Activated CD4-positive, alpha-beta T cell treated with anti-CD3 and anti-CD28 coated beads, Interleukin-2, amount 50 U/mL, for 1 hour (primary cell): ENCODE results near the gene SLC9A9.

Experiments used
- DNase-seq: peaks from one replicate; pipeline ENCODE4 v3.0.0-alpha.2; 2020

Gene SLC9A9

DNA sequence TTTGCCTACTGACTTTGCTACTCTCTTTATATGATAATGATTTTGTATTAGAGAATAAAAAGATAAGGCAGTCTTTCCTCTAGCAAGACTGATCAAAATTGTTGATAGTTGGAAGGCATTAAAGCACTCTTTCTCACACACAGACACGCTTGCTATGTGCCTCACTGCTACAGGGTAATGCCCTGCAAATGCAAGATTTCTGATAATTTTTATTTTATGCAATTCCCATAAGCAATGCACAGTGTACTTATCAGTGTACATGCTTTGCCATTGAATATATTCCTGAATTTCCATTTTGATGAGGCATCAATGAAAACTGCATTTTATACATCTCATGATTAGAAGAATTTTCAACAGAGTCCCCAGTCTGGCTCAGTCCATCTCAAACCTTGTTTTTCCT lies 465.5 kb downstream of the SLC9A9 start:
- no peak for DNase-seq

DNA sequence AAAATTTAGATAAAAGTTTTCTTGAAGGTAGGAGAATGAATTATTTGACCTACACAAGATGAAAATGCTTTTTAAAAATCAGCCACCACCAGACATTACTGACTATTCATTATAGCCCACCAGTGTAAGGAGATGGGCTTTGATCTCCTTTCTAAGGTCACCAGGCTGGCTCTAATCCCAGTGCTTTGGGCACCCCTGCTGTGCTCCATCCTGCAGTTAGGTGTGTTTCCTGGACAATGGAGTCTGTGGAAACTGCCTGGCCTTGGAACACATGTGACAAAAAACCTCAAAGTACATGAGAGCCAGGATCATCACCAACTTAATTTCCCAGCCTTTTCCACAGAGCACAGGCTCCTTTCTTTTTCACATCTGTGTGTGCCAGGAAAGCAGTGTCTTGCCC lies 467.8 kb downstream of the SLC9A9 start:
- no peak for DNase-seq

DNA sequence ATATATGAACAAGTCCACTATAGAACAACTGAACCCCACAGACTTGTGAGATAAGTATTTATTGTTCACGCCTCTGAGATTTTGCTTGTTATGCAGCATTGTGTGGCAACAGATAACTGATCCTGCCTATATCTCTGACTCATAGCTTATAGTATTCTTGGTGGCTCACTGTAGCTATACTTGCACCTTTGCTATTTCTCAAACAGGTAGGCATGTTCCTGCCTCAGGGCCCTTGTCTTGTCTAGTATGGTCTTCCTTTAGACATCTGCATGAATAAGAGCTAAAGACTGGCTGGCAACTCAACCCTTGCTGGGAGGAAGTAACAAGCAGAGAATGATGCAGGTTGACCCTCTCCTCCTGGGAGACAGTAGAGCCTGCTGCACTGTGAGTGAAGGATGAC lies 472.6 kb downstream of the SLC9A9 start:
- no peak for DNase-seq

DNA sequence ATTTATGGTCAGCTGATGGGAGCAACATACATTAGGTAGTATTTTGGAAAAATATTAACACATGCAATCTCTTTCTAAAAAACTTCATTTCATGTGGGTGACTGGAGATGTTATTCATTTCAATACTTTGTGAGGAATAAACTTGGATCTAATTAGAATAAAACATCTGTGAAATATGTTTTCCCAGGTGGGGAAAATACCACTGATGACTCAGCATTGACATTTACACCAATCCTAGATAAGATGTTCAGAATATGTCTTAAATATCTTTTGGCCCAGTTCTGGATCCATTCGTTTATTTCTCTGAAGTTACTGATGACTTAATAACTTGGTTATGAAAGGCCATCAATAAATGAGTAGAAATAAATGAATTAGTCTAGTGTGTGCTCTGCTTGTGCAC lies 481.1 kb downstream of the SLC9A9 start:
- DNase-seq: no peak

DNA sequence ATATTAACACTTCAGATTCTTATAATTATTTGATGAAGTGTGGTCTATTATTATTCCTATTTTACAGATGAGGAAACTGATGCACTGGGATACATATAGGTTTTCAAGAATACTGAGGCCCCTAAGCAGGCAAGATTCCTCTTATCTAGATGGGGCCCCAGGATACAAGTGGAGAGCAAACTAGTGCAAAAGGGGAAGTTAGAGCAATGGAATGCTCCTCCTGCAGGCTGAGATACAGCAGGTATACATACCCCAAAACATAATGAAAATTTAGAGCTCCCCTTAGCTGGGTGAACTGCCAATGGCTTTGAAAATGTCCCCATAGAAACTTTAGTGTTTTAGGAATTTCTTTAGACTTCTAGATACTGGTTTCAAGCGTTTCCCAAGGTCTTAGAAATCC lies 481.6 kb downstream of the SLC9A9 start:
- DNase-seq: no peak

DNA sequence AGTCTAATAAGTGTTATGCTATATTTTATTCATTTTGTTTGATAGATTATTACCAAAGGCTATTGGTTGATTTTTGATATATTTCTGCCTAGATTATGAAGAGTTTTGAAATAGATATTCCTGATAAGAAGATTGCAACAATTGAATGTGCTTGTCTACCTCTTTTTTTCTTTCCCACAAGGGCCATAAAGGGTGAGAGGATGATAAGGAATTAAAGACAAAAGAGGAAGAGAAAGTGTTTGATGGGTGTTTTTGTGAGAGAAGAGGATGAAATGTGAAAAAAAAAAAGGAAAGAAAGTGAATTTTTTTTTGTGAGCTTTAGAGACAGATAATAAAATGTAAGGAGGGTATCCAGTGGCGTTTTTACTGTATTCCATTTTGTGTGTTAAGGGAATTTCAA lies 484.3 kb downstream of the SLC9A9 start:
- DNase-seq: no peak

DNA sequence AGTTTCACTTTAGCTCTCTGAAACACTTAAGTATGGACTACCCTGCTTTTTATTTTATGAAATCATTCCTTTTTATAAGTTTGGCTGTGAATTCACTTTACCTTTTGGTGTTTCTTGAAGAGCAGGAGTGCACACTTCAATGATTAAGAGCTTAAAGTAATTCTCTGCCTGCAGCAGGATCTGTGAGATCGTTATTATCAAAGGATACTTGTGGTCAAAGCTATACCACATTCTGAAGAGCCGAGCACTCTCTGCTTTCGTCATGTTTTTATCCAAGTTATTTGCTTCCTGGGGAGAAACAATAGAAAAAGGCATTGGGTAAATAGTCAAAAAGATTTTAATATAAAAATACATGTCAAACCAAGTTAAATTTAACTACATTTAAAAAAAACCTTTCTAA lies 485.0 kb downstream of the SLC9A9 start:
- DNase-seq: no peak

DNA sequence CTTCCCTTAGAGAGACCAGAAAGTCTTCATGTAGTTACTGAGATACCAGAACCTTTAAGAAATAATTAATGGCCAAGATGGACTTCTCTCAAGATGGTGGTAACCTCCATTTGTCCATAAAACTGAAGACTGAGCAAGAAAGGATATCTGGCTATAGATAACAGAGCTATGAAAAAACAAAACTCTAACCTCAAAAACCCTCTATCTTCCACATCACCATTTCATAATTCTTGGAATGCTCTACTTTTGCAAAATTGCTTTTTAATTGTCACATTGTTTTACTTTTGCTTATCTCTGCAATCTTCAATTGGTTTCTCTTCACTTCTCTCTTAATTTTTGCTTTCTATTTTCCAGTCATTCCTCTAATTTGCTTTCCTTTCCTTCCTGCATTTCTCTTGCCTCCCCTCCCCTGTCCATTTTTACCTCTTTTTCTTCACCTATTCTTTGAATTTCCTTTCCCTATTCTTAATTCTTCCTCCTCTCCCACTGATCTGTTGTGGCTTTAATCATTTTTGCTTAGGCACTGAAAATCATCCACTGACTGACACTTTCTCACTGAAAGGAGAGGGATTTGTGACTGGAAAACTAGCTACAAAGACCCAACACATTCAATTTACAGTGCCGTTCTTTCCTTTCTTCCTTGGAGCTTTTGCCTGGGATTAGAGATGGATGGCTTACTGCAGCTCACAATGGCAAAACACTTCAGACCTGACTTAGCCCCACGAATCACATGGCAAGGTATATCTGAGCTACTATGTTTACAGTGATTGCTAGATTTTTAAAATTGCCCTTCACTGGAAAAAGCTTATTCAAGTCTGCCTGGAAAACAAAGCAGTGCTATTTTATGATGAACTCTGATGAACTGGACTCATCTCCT lies 485.9 kb downstream of the SLC9A9 start:
- DNase-seq: no peak

DNA sequence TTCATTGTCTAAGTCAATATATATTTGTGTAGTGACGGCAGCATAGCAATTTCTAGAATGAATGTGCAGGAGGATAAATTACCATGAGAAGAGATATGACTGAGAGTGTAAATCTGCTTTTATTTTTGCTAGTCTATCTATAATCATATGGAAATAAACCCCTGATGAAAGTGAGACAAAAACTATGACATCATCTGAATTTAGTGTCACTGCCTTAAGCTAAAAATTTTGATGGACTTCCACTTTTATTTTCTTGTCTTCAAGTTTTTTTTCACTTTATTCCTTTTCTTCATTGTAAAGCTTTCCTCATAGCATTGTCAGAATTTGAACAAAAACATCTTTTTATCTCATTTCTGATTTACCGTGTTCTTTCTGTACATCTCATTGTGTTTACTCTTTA lies 486.7 kb downstream of the SLC9A9 start:
- DNase-seq: no peak

DNA sequence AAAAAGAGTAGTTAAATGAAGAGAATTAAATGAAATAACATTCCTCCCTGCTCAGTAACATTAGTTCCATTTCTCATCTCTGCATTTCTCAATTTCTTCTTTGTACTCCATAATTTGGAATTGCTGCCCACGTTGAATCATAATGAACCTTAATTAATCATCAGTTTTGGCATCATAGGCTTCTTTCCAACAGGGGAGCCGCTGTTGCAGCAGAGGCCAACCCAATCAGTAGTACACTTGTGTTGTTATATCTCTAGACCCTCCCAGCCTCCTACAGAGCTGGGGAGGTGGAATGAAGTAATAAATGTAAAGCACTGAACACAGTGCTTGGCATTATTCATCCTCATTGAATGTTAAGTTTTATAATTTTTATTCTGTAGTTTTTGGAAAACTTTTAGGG lies 488.0 kb downstream of the SLC9A9 start:
- no peak for DNase-seq

DNA sequence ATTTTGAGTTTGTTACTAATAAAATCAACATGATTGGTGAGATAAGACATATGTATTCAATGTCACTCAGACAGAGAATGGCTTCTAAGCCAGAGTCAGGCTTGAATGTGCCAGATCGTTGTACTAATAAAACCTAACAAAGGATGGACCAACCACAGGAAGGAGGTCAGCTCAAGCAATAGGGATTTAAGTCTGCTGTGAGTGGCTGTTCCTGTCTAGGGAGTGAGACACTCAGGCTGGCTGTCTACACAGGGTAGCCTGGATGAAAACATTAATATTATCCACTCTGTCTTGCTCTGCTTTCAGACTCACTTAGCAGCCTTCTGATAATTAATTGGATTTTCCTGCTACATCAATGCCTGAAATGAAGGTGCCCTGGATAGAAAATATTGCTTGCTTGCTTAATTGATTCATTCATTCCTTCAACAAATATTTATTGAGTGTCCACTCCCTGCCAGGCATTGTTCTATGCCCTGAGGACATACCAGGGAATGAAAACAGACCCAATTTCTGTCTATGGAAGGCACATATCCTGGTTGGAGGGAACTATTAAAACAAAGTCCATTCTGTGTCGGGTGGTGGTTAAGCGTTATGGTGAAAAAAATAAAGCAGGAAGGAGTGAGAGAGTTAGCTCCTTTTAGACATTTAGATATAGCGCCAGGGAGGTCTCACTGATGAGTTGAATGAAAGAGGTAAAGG lies 489.3 kb downstream of the SLC9A9 start:
- no peak for DNase-seq

DNA sequence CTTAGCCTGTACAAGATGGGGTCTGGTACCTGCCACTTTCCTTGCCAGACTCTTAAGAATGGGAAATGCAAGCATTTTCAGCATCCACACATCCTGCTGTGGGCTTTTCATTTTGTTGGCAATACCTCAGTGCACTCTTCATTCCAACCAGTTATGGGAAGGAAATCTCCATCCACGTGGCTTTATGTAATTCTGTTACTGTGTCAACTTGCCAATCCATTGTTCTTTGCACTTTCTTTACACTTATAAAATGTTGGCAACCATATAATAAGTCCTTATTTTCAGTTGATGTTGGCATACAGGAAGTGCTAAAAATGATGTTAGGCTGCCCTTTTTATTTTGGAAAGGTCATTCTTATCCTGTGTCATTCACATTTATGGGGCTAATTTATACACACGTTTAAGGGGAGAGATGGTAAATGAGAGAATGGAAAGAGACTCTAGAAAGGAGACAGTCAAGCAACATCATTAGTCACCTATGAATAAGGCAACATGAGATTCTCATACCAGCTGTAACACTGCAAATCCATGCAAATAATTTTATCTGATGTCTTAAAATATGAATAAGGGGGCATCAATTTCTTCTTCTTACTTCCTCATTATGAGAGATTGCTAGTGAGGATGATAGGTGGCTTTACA lies 490.0 kb downstream of the SLC9A9 start:
- DNase-seq: no peak

DNA sequence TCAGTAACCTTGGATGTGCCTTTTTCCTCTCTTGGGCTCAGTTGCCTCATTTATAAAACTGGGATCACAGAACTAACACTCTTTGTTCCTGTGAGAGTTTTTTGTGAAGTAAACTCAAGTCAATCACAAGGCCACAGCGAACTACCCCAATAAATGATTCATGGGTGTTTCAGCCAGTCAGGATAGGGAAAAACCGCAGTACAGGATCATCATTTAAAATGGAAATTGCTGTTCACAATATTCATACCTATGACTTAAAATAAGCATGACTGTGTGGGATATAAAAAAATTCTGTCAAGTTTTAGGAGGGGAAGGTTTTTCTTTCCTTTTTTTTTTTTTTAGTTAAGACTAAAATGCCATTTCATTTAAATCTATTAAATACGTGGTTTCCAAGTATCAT lies 490.6 kb downstream of the SLC9A9 start:
- no peak for DNase-seq

DNA sequence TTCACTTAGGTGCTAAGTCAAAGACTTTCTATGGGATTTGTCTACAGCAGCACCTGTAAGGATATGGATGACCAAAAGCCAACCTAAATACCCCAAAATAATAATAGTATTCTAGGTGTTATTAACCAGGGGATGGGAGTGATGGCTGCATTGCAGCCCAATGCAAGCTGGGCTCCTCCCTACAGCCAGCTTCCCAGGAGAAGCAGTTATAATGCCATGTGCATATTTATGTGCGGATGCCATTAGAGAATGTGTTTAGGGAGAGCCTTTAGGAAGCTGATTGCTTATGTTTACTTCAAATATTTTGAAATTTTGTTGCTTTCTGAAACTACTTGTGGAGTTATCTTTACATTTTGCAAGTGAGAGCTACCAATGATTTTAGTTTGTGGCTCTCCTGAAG lies 491.4 kb downstream of the SLC9A9 start:
- no peak for DNase-seq

DNA sequence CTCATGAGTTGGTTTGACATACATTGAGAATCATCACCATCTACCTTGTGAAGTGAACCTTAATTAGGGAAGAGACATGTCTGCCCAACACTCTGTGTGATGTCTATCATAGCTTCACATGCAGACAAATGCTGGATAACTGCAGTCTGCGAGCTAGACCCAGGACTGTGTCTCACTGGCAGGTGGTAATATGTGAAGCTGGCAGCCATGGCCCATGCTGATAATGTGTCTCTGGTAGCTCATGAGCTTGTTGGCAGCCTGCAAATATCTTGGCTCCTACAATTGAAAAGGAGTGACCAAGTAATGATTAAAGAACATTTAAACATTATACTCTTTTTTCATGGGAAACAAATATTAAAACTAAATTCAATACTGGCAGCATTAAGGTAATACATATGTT lies 493.9 kb downstream of the SLC9A9 start:
- no peak for DNase-seq

DNA sequence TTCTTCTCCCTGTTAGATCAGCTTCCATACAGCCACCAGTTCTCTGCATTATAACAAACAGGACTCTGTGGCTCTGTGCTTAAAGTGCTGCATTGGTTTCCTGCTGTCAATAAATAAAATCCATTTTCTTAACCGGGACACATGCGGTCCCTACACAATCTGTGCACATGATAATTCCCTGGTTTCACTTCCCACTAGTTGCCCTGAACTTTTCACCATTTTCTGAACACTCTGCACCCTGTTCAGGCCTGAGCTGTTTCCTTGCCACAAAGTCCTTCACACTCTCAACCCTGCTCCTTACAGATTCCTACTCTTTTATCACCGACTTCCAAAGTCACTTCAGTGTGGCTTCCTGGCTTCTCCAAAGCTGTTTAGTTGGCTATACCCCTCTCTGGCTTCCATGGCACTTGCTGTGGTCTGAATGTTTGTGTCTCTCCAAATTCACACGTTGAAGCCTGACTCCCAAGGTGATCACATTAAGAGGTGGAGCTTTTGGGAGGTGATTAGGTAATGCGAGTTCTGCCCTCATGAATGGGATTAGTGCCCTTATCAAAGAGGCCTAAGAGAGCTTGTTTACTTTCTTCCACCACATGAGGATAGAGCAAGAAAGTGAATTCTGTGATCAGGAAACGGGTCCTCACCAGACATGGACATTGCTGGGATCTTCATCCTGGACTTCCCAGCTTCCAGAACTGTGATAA lies 495.3 kb downstream of the SLC9A9 start:
- DNase-seq: no peak

DNA sequence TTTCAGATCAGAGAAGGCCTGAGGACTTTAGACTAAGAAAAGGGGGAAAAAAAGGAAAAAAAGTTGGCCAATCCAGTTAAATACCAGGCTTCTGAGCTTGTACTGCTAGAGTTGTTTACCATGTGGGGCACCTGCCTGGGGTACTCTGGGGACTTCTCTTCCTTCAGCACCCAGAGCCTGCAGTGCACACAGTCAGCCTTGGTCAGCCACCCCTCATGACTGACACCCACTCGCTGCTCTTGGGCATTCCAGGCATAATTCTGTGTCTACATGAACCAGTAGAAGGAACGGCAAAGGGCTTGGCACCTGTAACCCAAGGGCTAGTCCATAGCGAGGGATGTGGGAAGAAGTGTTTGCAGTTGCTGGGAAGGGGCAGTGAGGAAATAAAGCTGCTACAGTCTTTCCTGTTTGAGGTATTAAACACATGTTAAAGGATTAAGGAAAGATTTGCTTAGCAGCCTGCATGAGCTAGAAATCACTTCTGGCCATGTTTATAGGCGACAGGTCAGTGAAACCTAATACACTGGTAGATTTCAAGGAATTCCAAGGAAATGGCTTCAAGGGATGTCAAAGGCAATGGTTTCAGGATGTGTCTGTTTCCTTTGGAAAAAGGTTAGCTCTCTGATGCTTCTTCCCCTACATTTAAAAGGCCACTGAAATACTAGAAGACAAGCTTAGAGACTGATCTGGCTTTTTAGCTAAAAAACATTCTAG lies 496.2 kb downstream of the SLC9A9 start:
- DNase-seq: no peak

DNA sequence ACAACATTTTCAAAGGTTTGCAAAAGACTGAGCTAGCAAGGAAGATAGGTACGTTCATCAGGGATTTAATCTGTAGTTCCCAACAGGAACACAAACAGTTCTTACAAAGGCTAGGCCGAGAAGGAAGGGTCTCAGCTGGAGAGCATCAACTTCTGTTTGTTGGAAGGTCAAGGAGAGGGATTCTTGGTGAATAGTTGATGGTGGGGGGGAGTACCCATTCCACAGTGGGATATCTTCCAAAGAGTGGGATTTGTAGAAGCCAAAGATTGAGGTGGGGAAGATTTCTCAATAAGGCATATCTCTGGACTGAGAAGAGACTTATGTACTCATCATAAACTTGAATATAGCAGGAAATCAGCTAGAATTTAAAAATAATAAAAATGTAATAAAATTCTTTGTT lies 496.9 kb downstream of the SLC9A9 start:
- no peak for DNase-seq

DNA sequence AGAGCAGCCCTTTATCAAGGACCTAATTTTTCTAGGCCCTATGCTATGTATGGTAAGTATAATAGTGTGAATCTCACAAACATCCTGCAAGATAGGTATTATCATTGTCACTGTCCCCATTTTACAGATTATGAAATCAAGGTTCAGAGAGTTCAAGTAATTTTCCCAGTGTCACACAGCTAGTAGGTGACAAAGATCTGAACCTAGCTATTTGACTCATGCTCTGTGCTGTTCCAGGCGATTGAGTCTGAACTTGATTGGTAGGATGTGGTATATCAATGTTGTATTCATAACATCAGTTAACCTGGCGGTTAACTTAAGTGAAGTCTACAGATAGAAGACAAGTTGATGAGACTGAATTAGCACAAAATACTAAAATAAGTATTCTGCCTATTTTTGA lies 498.8 kb downstream of the SLC9A9 start:
- no peak for DNase-seq

DNA sequence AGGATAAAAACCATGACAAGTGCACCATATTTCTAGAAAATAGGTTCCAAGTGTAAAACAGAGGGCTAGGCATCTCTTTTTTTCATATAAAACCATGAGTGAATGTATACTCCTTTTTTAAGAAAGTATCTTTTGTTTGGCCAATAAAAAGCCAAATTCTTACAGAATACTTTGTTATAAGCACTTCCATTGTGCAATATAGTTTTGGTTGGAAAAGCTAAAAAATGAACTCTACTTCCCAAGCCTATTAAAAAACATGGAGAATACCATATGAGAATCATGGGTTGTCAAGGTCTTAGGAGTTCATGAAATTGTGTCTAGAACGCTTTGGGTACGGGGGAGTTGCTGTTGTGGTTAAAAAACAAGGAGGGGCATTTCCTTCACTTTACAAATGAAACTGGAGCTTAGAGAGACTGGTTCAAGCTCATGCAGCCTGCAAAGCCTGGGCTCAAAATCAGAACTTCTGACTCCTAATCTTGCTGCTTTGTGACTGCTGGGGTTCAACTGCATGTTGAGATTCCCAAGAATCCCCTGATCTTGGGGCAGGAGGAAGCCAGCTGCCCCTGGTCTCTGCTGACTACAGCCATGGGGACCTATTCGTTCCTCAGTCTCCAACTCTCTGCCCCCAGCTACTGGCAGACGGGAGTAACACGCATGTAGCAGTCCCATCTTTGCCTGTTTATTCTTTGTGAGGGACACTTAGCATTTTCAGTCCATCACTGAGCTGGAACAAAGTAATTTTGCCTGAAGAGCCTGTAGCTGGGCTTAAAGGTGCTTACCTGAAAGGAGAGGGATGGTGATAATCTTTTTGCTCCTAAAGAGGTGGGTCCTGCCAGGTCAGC lies 499.6 kb downstream of the SLC9A9 start:
- no peak for DNase-seq

DNA sequence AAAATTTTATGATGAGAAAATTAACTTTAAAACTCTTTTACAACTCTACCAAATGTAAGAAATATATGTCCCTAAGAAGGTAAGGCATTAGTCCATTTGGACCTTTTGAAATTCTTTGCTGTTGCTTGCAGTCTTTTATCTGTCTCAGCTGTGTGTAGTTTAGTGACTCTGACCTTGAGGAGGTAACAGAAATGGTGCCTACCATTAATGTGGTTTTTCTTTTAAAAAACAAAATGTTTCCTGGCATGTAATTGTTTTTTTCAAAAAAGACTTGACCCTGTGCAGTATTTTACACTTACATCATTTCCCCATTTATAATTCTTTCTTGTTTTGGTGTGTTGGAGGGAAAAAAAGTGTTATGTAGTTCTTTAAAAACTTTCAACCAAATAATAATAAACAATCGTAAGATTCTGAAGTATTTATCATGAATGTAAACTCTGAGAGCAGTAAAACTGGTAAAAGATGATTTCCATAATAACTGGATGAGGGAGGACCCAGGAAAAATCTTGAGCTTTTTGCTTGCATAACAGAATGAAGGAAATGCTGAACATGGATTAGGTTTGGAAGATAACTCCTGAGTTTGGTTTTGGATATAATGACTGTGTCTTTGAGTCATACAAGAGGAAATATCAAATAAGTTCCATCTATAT lies 503.6 kb downstream of the SLC9A9 start:
- no peak for DNase-seq
